Limb (tissue), 2 donors: ENCODE data around the gene SNRNP70.
"Not testable (repeated sequence)": the region's sequence is repeated elsewhere in the genome, so short reads cannot be mapped to it uniquely, and the experiment has no call there.

Experiments used
- DNase-seq, 2 donors: peaks; one replicate each; pipeline ENCODE4 v3.0.0-alpha.2; 2016; ENCODE audit errors: extremely low spot score in 2 of 2

The SNRNP70 gene

DNA sequence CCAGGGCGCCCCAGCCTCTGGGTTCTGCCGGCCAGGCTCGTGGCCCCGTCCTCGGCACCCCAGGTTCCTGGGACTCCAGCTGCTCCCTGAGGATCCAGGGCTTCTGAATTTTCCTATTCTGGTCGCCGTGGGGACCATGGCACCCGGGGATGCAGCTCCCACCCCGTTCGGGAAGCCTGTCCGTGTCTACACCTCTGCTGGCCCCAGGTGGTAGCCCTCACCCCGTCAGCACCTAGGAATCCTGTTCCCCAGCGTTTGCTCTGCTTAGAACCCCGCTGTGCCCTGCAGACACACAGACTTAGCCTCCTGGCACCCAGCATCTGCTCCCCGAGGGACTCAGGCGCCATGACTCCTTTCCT, 35.1 kb downstream of the SNRNP70 start:
- DNase-seq: no peak

- no peak for DNase-seq
Observed at GRCh38 chr19:49120868-49121267, 35.6 kb downstream of the SNRNP70 start.

DNA sequence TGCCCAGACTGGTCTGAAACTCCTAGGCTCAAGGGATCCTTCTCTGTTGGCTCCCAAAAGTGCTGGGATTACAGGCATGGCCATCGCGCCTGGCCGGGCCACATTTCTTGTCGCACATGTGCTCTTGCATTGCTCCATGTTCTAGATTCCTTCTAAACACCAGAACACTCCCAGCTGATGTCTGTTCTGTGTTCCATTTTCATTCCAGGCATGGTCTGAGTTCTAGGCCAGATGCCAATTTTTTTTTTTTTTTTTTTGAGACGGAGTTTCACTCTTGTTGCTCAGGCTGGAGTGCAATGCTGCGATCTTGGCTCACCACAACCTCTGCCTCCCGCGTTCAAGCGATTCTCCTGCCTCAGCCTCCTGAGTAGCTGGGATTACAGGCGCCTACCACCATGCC, 36.6 kb downstream of the SNRNP70 start:
- not testable (repeated sequence) for DNase-seq

- not testable (repeated sequence) for DNase-seq
Observed at GRCh38 chr19:49123285-49123684, 38.0 kb downstream of the SNRNP70 start.

DNA sequence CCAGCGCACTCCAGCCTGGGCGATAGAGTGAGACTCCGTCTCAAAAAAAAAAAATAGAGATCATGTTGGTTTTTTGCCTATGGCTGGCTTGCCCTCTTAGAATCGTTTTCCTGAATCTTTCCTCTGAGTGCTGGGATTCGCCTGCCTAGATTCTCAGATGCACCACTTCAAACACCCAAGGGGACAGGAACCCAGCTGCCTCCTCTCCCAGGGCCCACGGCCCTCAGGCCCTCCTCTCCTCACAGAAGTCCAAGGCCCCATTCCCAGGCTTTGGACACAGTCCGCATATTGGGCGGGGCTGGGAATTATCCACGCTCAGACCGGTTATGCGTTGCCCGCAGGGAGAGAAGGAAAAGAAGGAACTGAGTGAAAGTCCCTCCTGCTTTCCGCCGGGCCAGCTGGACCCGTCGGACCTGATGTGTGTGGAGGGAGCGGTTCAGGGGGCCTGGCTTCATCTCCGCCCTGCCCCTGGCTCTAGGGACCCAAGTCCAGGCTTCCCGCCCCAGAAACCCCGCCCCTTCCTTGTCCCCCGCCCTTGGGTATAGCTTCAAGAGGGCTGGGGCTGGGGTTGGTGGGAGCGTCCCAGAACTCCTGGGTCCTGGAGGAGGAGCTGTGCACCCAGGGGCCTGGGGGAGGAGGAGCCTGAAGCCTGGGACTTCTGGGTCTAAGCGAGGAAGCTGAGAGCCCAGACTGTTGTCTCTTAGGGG, 39.9 kb downstream of the SNRNP70 start:
- DNase-seq: no peak

GRCh38 chr19:49126575-49126974, 41.3 kb downstream of the SNRNP70 start:
- no peak for DNase-seq

DNA sequence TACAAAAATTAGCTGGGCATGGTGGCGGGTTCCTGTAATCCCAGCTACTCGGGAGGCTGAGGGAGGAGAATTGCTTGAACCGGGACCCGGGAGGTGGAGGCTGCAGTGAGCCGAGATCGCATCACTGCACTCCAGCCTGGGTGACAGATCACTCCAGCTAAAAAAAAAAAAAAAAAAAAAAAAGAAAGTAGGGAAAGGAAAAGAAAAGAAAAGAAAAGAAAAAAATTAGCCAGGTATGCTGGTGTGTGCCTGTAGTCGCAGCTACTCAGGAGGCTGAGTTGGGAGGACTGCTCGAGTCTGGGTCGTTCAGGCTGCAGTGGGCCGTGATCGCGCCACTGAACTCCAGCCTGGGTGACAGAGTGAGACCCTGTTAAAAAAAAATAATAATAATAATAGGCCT, 42.0 kb downstream of the SNRNP70 start:
- DNase-seq: not testable (repeated sequence)

GRCh38 chr19:49127674-49128544, 42.7 kb downstream of the SNRNP70 start:
- DNase-seq: peak; percentile 97 to 99

DNA sequence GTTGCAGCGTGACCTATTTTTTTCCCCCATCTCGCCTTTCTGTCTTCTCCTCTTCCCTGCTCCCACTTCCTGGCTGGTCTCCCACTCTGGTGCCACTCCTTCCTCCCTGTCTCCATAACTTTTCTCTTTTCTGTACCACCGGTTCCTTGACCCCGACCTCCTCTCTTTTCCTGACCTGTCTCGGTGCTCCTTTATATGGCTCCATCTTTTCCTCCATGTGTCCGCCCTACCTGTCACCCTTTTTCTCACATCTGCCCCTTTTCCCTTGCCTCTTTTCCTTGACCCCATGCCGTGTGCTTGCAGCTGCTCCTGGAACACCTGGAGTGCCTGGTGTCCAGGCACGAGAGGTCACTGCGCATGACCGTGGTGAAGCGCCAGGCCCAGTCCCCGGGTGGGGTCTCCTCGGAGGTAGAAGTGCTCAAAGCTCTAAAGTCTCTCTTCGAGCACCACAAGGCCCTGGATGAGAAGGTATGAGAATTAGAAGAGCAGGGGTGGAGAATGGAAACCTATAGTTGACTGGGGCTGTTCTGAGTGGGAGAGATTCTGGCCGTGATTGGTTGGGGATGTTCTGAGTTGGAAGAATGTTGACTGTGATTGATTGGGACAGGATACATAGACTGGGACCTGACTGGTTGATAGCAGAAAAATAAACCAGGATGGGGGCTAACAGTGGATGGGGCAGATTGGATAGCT, 43.4 kb downstream of the SNRNP70 start:
- DNase-seq: no peak

DNA sequence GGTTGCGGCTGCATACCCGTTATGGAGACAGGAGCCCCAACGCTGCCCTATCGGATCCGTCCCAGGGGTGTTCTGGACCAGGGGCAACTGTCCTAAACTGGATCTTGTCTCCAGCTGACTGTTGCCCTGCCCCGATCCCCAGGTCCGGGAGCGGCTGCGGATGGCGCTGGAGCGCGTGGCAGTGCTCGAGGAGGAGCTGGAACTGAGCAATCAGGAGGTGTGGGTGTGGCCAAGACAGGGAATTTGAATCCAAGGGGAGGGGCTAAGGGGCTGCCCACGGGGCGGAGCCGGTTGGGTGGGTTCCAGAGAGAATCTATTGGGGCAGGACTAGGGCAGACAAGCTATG, 44.0 kb downstream of the SNRNP70 start:
- no peak for DNase-seq

DNA sequence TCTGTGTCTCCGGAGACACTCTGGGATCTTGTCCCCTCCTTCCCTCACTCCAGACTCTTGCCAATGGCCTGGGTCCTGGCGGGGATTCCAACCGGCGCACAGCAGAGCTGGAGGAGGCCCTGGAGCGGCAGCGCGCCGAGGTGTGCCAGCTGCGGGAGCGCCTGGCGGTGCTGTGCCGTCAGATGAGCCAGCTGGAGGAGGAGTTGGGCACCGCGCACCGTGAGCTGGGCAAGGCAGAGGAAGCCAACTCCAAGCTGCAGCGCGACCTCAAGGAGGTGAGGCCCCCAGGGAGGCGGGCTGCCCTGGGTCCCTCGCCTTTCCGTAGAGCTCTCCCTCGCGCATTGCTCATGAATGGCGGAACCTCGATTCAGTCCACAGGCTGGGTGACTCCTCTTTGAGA, 45.1 kb downstream of the SNRNP70 start:
- no peak for DNase-seq

DNA sequence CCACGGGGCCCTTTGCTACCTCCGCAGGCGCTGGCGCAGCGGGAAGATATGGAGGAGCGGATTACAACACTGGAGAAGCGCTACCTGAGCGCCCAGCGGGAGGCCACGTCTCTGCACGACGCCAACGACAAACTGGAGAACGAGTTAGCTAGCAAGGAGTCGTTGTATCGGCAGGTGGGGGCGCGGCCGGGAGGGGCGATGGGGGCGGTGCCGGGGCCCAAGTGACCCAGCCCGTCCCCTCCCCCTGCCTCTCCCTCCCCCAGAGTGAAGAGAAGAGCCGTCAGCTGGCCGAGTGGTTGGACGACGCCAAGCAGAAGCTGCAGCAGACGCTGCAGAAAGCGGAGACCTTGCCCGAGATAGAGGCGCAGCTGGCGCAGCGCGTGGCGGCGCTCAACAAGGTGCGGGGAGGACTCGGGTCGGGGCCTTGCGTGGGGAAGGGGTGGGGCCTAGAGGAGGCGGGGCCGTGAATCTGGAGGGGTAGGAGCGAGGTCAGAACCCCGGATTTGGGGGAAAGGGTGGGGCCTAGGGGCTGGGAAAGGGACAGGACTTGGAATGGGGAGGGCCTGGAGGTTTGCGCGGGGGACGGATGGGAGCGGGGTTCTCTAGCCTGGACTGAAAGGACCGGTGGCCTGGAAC, 47.8 kb downstream of the SNRNP70 start:
- DNase-seq: peak in 1 of 2 donors; percentile 61

DNA sequence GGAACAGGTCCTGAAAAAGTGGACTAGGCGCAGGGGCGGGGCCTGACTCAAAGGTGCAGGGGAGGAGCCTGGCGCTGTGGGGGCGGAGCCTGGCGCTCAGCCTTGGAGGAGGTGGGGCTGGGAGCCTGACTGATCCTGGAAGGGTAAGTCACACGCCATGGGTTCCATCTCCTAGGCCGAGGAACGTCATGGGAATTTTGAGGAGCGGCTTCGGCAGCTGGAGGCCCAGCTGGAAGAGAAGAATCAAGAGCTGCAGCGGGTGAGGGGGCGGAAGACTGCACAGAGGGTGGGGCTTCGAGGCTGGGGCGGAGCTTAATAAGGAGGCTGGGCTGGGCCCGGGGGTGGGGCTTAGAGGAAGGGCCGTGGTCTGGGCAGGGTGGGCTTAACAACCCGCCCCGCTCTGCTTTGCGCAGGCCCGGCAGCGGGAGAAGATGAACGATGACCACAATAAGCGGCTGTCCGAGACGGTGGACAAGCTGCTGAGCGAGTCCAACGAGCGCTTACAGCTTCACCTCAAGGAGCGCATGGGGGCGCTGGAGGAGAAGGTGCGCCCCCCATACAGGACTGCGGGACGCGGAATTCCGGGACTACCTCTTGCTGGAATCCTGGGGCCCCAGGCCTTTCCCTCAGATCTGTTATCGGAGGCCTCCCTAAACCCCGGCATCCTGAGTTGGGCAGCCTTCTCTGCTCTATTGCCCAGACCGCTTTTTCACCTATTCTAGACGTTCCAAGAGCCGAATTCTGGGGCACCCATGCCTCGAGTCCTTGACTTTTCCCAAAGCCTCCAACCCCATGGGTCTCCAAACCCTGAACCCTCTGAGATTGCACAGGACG, 48.6 kb downstream of the SNRNP70 start:
- DNase-seq: peak; percentile 75 to 85

- no peak for DNase-seq
Observed at GRCh38 chr19:49135686-49136085, 50.4 kb downstream of the SNRNP70 start.

- DNase-seq: no peak
Observed at GRCh38 chr19:49136771-49137171, 51.5 kb downstream of the SNRNP70 start.

DNA sequence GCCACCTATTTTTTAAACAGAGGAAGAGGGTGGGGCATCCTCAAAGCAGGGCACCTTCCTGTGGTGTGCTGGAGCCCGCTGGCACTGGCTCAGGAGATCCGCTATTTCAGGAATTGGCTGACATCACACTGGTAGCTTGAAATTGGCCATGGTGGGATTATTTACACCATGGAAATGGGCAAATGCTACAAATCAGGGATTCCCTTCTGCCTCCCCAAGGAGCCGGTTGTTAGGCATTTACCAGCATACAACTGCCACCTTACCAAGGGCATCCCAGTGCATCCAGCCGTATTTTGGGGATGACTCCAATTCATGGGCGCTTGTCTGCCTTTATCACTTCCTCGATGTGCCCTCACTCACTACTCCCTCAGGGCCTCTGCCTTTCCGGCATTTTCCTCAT, 55.7 kb downstream of the SNRNP70 start:
- DNase-seq: no peak

DNA sequence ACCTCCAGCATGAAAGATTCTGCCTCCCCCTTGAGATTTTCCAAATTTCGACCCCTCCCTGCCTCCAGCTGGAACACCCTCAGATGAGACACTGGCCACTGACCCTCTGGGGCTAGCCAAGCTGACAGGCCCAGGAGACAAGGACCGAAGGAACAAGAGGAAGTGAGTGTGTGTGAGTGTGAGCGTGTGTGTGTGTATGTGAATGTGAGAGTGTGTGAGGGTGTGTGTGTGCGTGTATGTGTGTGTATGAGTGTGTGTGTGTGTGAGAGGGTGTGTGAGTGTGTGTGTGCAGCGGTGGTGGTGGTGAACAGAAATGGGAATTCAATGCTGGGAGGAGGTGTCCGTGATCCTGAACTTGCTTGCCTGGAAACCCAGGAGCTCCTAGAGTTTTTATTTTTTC, 56.1 kb downstream of the SNRNP70 start:
- DNase-seq: no peak

GRCh38 chr19:49142866-49143335, 57.6 kb downstream of the SNRNP70 start:
- peak; percentile 92 to 94 for DNase-seq

DNA sequence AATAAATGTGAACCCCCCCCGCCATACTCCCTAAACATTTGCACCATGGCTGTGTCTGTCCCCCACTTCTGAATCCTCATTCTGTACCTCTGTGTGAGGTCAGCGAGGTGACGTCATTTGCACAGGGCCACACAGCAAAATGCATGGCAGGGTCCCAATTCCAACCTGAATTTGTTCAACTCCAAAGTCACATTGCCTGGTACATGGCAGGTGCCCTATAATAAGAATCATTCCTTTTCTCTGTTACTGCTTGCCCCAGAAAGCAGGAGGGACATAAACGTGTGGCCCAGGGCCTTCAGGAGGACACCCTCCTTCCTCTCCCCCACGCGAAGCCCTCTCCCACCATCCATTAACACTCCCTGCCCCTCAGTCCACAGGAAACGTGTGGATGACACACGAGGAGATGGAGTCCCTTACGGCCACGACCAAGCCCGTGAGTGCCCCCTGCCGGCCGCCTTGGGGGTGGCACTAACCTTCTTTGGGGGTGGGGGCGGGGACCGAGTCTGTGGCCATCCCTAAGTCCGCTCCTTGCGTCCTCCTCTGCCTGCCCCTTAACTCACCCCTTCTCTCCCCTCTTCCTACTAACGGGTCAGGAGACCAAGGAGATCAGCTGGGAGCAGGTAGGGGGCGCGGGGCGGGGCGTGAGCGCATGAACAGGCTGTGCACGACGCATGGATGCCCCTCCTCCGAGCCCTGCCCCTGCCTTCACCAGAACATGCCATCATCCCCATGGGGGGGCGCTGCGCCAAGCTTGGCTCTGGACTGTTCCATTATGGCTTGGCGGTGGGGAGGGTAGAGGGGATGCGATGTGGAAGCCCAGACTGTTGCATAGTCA, 60.5 kb downstream of the SNRNP70 start:
- DNase-seq: peak in 1 of 2 donors; percentile 87

GRCh38 chr19:49146408-49146770, 61.1 kb downstream of the SNRNP70 start:
- not testable (repeated sequence) for DNase-seq
